Caco-2 (cell line): Measurements from ENCODE around the gene CCDC124. TPM values are rescaled to one million over a fixed set of nuclear protein-coding genes. Genes with fewer than 3 reads are reported as not detected.

ENCODE experiments used
- BruUV-seq: library from RNA; stranded (reverse); fragments of 400-500 nt; replicated peaks from 2 replicates; lab custom pipeline; 2021; lab: Mats Ljungman, UMichigan
- CTCF ChIA-PET: fragments of 300-600 bp; sonication (Branson Sonifier 250); formaldehyde crosslinking; loops from one replicate; lab custom pipeline; 2022; ENCODE audit warnings: antibody characterized with exemption; lab: Charles Lee
- POLR2A ChIA-PET: fragments of 300-600 bp; sonication (Branson Sonifier 250); formaldehyde crosslinking; loops from one replicate; lab custom pipeline; 2022; ENCODE audit warnings: antibody characterized with exemption; lab: Charles Lee
- DNase-seq, 2 experiments: peaks; one replicate each; pipeline versions ENCODE4 v3.0.0 to v3.0.0-alpha.2; 2020 to 2022
- H3K27me3 ChIP-seq: replicated peaks from 2 replicates; pipeline ENCODE4 v1.6.0; 2011; ENCODE audit warnings: low read length; ENCODE audit not compliant: control insufficient read depth, insufficient read depth
- H3K36me3 ChIP-seq: 2 replicates; pipeline ENCODE4 v1.5.1; 2011; ENCODE audit warnings: low read length; ENCODE audit not compliant: control insufficient read depth, insufficient read depth
- H3K4me1 ChIP-seq: fragments of 250-450 bp; sonication (Bioruptor Pico); 2 replicates; pipeline ENCODE4 v1.5.1; 2020; ENCODE audit warnings: mild to moderate bottlenecking
- H3K4me3 ChIP-seq: 2 replicates; pipeline ENCODE4 v1.5.1; 2011; ENCODE audit warnings: low read depth, mild to moderate bottlenecking, control low read depth, low read length
- H3K9me3 ChIP-seq: fragments of 250-450 bp; sonication (Bioruptor Pico); 2 replicates; pipeline ENCODE4 v1.5.1; 2020; ENCODE audit warnings: mild to moderate bottlenecking, moderate library complexity
- H3K27ac Mint-ChIP-seq: one replicate; pipeline ENCODE4 v1.8.0; 2022; ENCODE audit warnings: mixed read lengths; ENCODE audit not compliant: unreplicated experiment
- H3K27me3 Mint-ChIP-seq: one replicate; pipeline ENCODE4 v1.8.0; 2022; ENCODE audit warnings: mixed read lengths; ENCODE audit not compliant: insufficient read depth, unreplicated experiment
- H3K36me3 Mint-ChIP-seq: one replicate; pipeline ENCODE4 v1.8.0; 2022; ENCODE audit warnings: mild to moderate bottlenecking, mixed read lengths; ENCODE audit not compliant: insufficient read depth, unreplicated experiment
- H3K4me1 Mint-ChIP-seq: one replicate; pipeline ENCODE4 v1.8.0; 2022; ENCODE audit warnings: low read depth, mixed read lengths; ENCODE audit not compliant: unreplicated experiment
- H3K4me3 Mint-ChIP-seq: one replicate; pipeline ENCODE4 v1.8.0; 2022; ENCODE audit warnings: mild to moderate bottlenecking, moderate library complexity, mixed read lengths; ENCODE audit not compliant: unreplicated experiment
- H3K9me3 Mint-ChIP-seq: one replicate; pipeline ENCODE4 v1.8.0; 2022; ENCODE audit warnings: mixed read lengths; ENCODE audit not compliant: unreplicated experiment
- intact Hi-C: fragments of 100-400 bp; cut with micrococcal nuclease; formaldehyde crosslinking; loops from one replicate; pipeline ENCODE4 v1.10.0; 2022; ENCODE audit not compliant: unreplicated experiment
- total RNA-seq: library from RNA; stranded (reverse); gene quantifications from 2 replicates; pipeline ENCODE4 v1.2.3, GENCODE V29; 2022
- TF ChIP-seq, protein P1 (sequence below), 2 experiments: fragments of 200-600 bp in 1 of 2; IDR thresholded peaks; 1 replicate in 1 of 2; 2 replicates in 1 of 2; pipeline versions ENCODE4 v1.5.1 to v1.8.0; 2011 to 2022; ENCODE audit warnings: antibody characterized with exemption in 1 of 2, control low read depth in 1 of 2, inconsistent platforms in 1 of 2, low read depth in 1 of 2, low read length in 1 of 2, mild to moderate bottlenecking in 1 of 2, moderate library complexity in 1 of 2; ENCODE audit not compliant: insufficient read depth in 1 of 2, severe bottlenecking in 1 of 2, unreplicated experiment in 1 of 2

The CCDC124 gene
- total RNA-seq, 1 experiment from 2014 or later, result 73.3 TPM

DNA sequence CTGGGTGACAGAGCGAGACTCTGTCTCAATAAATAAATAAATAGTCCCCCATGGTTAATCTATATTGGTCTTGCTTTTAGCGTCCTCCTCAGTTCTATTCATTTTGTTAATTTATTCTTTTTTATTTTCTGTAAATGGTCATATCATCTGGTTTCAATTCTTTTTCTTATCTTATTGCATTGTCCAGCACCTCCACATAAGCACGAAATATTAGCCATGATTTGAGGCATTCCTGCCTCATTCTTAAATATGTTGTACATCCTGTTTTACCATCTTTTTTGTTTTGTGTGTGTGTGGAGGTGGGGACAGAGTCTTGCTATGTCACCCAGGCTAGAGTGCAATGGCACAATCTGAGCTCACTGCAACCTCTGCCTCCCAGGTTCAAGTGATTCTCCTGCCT, 24.6 kb upstream of the CCDC124 start:
- TF ChIP-seq, protein P1, sequence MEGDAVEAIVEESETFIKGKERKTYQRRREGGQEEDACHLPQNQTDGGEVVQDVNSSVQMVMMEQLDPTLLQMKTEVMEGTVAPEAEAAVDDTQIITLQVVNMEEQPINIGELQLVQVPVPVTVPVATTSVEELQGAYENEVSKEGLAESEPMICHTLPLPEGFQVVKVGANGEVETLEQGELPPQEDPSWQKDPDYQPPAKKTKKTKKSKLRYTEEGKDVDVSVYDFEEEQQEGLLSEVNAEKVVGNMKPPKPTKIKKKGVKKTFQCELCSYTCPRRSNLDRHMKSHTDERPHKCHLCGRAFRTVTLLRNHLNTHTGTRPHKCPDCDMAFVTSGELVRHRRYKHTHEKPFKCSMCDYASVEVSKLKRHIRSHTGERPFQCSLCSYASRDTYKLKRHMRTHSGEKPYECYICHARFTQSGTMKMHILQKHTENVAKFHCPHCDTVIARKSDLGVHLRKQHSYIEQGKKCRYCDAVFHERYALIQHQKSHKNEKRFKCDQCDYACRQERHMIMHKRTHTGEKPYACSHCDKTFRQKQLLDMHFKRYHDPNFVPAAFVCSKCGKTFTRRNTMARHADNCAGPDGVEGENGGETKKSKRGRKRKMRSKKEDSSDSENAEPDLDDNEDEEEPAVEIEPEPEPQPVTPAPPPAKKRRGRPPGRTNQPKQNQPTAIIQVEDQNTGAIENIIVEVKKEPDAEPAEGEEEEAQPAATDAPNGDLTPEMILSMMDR (IDR thresholded peaks at IDR 0.05; ENCODE audit: insufficient read depth in 1 of 2, low read depth in 1 of 2, low read length in 1 of 2, severe bottlenecking in 1 of 2, unreplicated experiment in 1 of 2), result no peak
- DNase-seq, result no peak
- no TSS peak for BruUV-seq
- Mint-ChIP-seq H3K9me3 (no peaks in the 10 kb centered on the region), H3K27ac (no peak overlapping the region), H3K4me1 (no peaks in the 10 kb centered on the region), H3K36me3 (no peaks in the 10 kb centered on the region), H3K27me3 (no peaks in the 10 kb centered on the region), H3K4me3 (no peak overlapping the region)
- intact Hi-C loops, result no loop called here
- Histone ChIP-seq H3K36me3 (no peaks in the 10 kb centered on the region), H3K4me1 (no peaks in the 10 kb centered on the region), H3K27me3 (no peaks in the 10 kb centered on the region), H3K9me3 (peaks cover 9% of the 10 kb centered on the region; the same call in 1 of the 2 replicates), H3K4me3 (no peak overlapping the region)
- POLR2A ChIA-PET, result no interaction called here
- CTCF ChIA-PET, result no interaction called here

DNA sequence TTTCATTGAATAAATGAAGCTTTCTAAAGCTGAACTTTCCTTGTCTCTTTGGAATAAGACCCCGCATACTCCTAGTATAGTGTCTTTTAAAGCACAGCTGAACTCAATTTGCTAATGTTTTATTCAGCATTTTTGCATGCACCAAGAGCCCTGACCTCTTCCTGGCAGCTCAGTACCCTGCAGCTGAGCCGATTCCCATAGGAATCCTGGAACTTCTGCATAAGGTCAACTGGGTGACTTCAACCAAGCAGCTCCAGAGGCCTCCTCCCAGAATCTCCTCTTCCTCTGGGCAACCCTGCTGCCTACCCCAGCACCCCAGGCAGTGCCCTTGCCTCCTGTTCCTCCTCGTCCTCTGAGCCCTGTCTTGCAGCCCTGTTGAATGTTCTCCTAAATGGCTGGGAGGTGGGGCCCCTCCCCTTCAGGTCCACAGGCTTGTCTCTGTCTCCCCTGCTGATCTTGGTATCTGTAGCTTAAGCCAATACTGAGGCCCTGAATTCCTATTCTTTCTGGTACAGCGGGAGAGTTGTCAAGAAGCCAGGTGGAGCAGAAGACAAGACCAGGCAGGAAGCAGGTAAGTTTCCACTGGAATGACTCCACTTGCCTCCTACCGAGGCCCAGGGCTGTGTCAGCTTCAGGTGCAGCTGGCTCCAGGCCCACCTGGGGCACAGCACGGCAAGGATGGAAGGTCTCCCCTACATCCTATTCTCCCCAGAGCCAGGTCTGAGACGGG, 23.6 kb upstream of the CCDC124 start:
- Mint-ChIP-seq H3K27me3 (no peaks in the 10 kb centered on the region), H3K4me3 (no peak overlapping the region), H3K27ac (no peak overlapping the region), H3K9me3 (no peaks in the 10 kb centered on the region), H3K36me3 (no peaks in the 10 kb centered on the region), H3K4me1 (no peaks in the 10 kb centered on the region)
- H3K9me3 ChIP-seq, result peaks cover 9% of the 10 kb centered on the region; the same call in 1 of the 2 replicates
- no TSS peak for BruUV-seq
- H3K36me3 ChIP-seq, result no peaks in the 10 kb centered on the region
- H3K4me1 ChIP-seq, result no peaks in the 10 kb centered on the region
- ChIA-PET CTCF (interaction anchor here (0.6 kb wide), 1 partner anchor 233 kb away, joined by 3 read pairs; no protein-coding TSS in a partner anchor), POLR2A (interaction anchor here (0.6 kb wide), 1 partner anchor 14 kb away, joined by 10 read pairs; no protein-coding TSS in a partner anchor)
- no peak overlapping the region for H3K4me3 ChIP-seq
- H3K27me3 ChIP-seq, result no peaks in the 10 kb centered on the region
- intact Hi-C loops, result no loop called here
- TF ChIP-seq, protein P1 (IDR thresholded peaks at IDR 0.05; ENCODE audit: insufficient read depth in 1 of 2, low read depth in 1 of 2, low read length in 1 of 2, severe bottlenecking in 1 of 2, unreplicated experiment in 1 of 2), result no peak
- DNase-seq, result no peak

DNA sequence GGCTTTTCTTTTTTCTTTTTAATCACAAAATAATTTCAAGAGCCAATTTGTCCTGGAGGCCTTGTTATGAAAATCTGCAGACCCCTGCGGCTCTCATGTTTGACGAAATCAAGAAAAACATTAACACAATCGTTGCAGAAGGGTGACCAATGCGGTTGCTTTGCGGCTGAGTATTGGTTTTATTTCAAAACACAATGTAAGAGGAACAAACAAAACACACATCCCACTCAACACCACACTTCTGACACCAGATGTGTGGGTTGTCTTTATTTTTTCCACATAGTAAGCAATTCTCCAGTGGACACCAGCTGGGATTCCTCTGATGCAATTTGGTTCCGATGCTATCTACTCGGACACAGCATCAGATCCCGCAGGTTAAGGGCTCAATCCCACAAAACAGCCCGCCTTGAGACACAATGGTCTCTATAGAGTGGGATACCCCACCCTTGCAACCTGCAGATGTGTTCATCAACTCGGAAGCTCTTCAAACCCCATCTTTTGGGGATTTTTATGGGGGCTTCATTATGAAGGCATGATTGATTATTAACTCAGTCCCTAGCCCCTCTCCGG, 21.9 kb upstream of the CCDC124 start:
- Histone ChIP-seq H3K4me3 (no peak overlapping the region), H3K27me3 (no peaks in the 10 kb centered on the region), H3K9me3 (peaks cover 9% of the 10 kb centered on the region; the same call in 1 of the 2 replicates), H3K4me1 (peaks cover 5% of the 10 kb centered on the region; the same call in 1 of the 2 replicates), H3K36me3 (no peaks in the 10 kb centered on the region)
- H3K9me3 Mint-ChIP-seq, result no peaks in the 10 kb centered on the region
- H3K27me3 Mint-ChIP-seq, result no peaks in the 10 kb centered on the region
- H3K36me3 Mint-ChIP-seq, result peaks cover 1% of the 10 kb centered on the region
- CTCF ChIA-PET, result interaction anchor here (0.6 kb wide), 1 partner anchor 413 kb away, joined by 3 read pairs; no protein-coding TSS in a partner anchor
- H3K4me1 Mint-ChIP-seq, result no peaks in the 10 kb centered on the region
- H3K27ac Mint-ChIP-seq, result no peak overlapping the region
- no TSS peak for BruUV-seq
- POLR2A ChIA-PET, result no interaction called here
- intact Hi-C loops, result no loop called here
- no peak for DNase-seq
- TF ChIP-seq, protein P1 (IDR thresholded peaks at IDR 0.05; ENCODE audit: insufficient read depth in 1 of 2, low read depth in 1 of 2, low read length in 1 of 2, severe bottlenecking in 1 of 2, unreplicated experiment in 1 of 2), result no peak
- no peak overlapping the region for H3K4me3 Mint-ChIP-seq
